Neuronal stem cell (in vitro differentiated cells): ENCODE results near the gene TIGAR.

Experiments used
- DNase-seq: peaks from one replicate; pipeline ENCODE4 v3.0.0-alpha.2; 2013; ENCODE audit warnings: low spot score
- H2AFZ ChIP-seq: one replicate; pipeline ENCODE4 v1.6.1; 2013; ENCODE audit warnings: mild to moderate bottlenecking, low read length, inconsistent platforms
- H2AK5ac ChIP-seq: 2 replicates; pipeline ENCODE4 v1.6.1; 2013; ENCODE audit warnings: low read depth, mild to moderate bottlenecking, inconsistent platforms, low read length, moderate library complexity, mixed read lengths
- H2BK120ac ChIP-seq: 2 replicates; pipeline ENCODE4 v1.6.1; 2013; ENCODE audit warnings: low read depth, mild to moderate bottlenecking, inconsistent platforms, low read length, moderate library complexity, mixed read lengths
- H2BK12ac ChIP-seq: one replicate; pipeline ENCODE4 v1.6.1; 2013; ENCODE audit warnings: low read length, inconsistent platforms
- H2BK15ac ChIP-seq: 2 replicates; pipeline ENCODE4 v1.6.1; 2013; ENCODE audit warnings: mild to moderate bottlenecking, low read length, inconsistent platforms, mixed read lengths
- H2BK5ac ChIP-seq: one replicate; pipeline ENCODE4 v1.6.1; 2013; ENCODE audit warnings: inconsistent platforms, mild to moderate bottlenecking, low read length, moderate library complexity
- H3K14ac ChIP-seq: one replicate; pipeline ENCODE4 v1.6.1; 2013; ENCODE audit warnings: low read length, inconsistent platforms
- H3K18ac ChIP-seq: 2 replicates; pipeline ENCODE4 v1.6.1; 2013; ENCODE audit warnings: low read length, inconsistent platforms
- H3K23ac ChIP-seq: 2 replicates; pipeline ENCODE4 v1.6.1; 2013; ENCODE audit warnings: low read depth, mild to moderate bottlenecking, mixed read lengths, low read length, inconsistent platforms; ENCODE audit not compliant: poor library complexity
- H3K27ac ChIP-seq: replicated peaks from 3 replicates; pipeline ENCODE4 v1.5.1; 2013; ENCODE audit warnings: low read length, inconsistent platforms
- H3K27me3 ChIP-seq, 3 experiments: 2 replicates each; pipeline ENCODE4 v1.6.1; 2013; ENCODE audit warnings: low read length in 3 of 3, mild to moderate bottlenecking in 2 of 3, inconsistent platforms in 1 of 3, low read depth in 1 of 3, mixed read lengths in 1 of 3, moderate library complexity in 1 of 3; ENCODE audit not compliant: control insufficient read depth in 3 of 3, insufficient read depth in 3 of 3
- H3K36me3 ChIP-seq, 2 donors: replicated peaks in 1 of 2; 2 replicates each; pipeline ENCODE4 v1.6.1; 2013; ENCODE audit warnings: low read length in 2 of 2; ENCODE audit not compliant: control insufficient read depth in 2 of 2, insufficient read depth in 2 of 2
- H3K4ac ChIP-seq: 2 replicates; pipeline ENCODE4 v1.6.1; 2013; ENCODE audit warnings: inconsistent platforms, mild to moderate bottlenecking, low read length, moderate library complexity
- H3K4me1 ChIP-seq, 2 donors: 1 replicate in 1 of 2; 2 replicates in 1 of 2; pipeline ENCODE4 v1.6.1; 2013; ENCODE audit warnings: low read length in 2 of 2, low read depth in 1 of 2; ENCODE audit not compliant: control insufficient read depth in 2 of 2, insufficient read depth in 1 of 2
- H3K4me2 ChIP-seq: one replicate; pipeline ENCODE4 v1.6.1; 2013; ENCODE audit warnings: mild to moderate bottlenecking, low read length, inconsistent platforms; ENCODE audit not compliant: insufficient read depth, poor library complexity, severe bottlenecking
- H3K4me3 ChIP-seq, 2 donors: 2 replicates each; pipeline ENCODE4 v1.5.1; 2013; ENCODE audit warnings: low read length in 2 of 2, mild to moderate bottlenecking in 2 of 2, inconsistent platforms in 1 of 2, moderate library complexity in 1 of 2
- H3K79me1 ChIP-seq: one replicate; pipeline ENCODE4 v1.6.1; 2013; ENCODE audit warnings: low read depth, mild to moderate bottlenecking, inconsistent platforms, low read length, moderate library complexity
- H3K9ac ChIP-seq: one replicate; pipeline ENCODE4 v1.6.1; 2013; ENCODE audit warnings: mild to moderate bottlenecking, low read depth, low read length, inconsistent platforms; ENCODE audit not compliant: poor library complexity
- H3K9me3 ChIP-seq, 2 donors: replicated peaks in 1 of 2; 2 replicates each; pipeline versions ENCODE3 to v1.6.1; 2013; ENCODE audit warnings: low read length in 2 of 2, mild to moderate bottlenecking in 2 of 2, inconsistent platforms in 1 of 2, low read depth in 1 of 2, mixed read lengths in 1 of 2, moderate library complexity in 1 of 2; ENCODE audit not compliant: control insufficient read depth in 2 of 2, insufficient read depth in 1 of 2
- H4K8ac ChIP-seq: one replicate; pipeline ENCODE4 v1.6.1; 2013; ENCODE audit warnings: low read depth, mild to moderate bottlenecking, inconsistent platforms, low read length, moderate library complexity
- H4K91ac ChIP-seq: one replicate; pipeline ENCODE4 v1.6.1; 2013; ENCODE audit warnings: low read length, low read depth, mild to moderate bottlenecking, inconsistent platforms; ENCODE audit not compliant: poor library complexity
- WGBS, 2 donors: extraction: QIAGEN DNeasy Blood & Tissue Kit; methylation state at CpG; one replicate each; pipeline ENCODE4 v1.1.7; 2013; ENCODE audit warnings: missing lambda C conversion rate in 2 of 2, mixed read lengths in 1 of 2; ENCODE audit not compliant: insufficient read length in 2 of 2, insufficient replicate concordance in 1 of 2; ENCODE audit errors: extremely low coverage in 2 of 2; 5-methylcytosine and 5-hydroxymethylcytosine counted together

Gene TIGAR

DNA sequence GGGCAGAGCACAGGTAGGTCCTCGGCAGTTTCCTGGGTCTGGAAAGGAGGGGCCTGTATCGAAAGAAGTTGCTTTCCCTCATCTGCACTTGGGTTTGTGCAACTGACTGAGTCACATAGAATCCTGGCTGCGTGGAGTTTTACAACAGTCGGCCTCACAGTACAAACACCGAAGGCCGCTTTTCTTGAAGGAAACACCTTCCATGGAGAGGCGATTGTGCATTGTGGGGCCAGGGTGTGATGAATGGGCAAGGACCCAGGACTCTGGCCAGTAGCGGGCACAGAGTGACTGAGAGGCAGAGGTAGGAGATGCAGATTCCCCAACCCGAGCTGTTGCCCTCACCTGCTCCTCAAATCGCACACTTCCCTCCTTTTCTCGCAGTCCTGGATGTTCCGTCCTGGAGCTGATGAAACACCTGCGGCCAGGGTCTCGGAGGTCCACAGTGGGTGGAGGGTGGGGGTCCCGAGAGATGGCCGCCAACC is 39.8 kb upstream of the TIGAR start:
- Histone ChIP-seq H3K9me3 (no peaks in the 10 kb centered on the region), H2AFZ (no peak overlapping the region), H2BK120ac (no peak overlapping the region), H3K4me3 (no peak overlapping the region), H2BK15ac (no peak overlapping the region), H4K8ac (no peak overlapping the region), H3K79me1 (peaks cover 19% of the 10 kb centered on the region), H4K91ac (no peak overlapping the region), H2BK12ac (no peak overlapping the region), H3K14ac (no peak overlapping the region), H2AK5ac (no peak overlapping the region), H3K9ac (no peak overlapping the region), H3K4me1 (peaks cover 40 to 46% of the 10 kb centered on the region in 2 donors), H3K23ac (no peak overlapping the region), H3K36me3 (peaks cover 67 to 99% of the 10 kb centered on the region in 2 donors), H3K27me3 (no peaks in the 10 kb centered on the region), H3K4me2 (no peak overlapping the region), H3K27ac (no peak overlapping the region), H3K4ac (no peak overlapping the region), H3K18ac (no peak overlapping the region), H2BK5ac (no peak overlapping the region)
- DNase-seq = no peak
- WGBS, 2 donors = no CpG with 5 or more reads among the region's 16 CpGs

GRCh38 chr12:4282103-4282891 is 38.7 kb upstream of the TIGAR start:
- WGBS, 2 donors = no CpG with 5 or more reads among the region's 16 CpGs
- peaks cover 75 to 100% of the 10 kb centered on the region in 2 donors for H3K36me3 ChIP-seq
- H2BK12ac ChIP-seq = no peak overlapping the region
- H3K9ac ChIP-seq = no peak overlapping the region
- no peak overlapping the region for H3K14ac ChIP-seq
- no peak for DNase-seq
- no peak overlapping the region for H2AK5ac ChIP-seq
- H3K4me2 ChIP-seq = no peak overlapping the region
- H4K8ac ChIP-seq = no peak overlapping the region
- no peak overlapping the region for H3K23ac ChIP-seq
- no peaks in the 10 kb centered on the region for H3K9me3 ChIP-seq
- no peak overlapping the region for H2BK5ac ChIP-seq
- H3K4me3 ChIP-seq = no peak overlapping the region
- no peak overlapping the region for H3K27ac ChIP-seq
- peaks cover 46% of the 10 kb centered on the region in 2 donors for H3K4me1 ChIP-seq
- H2BK120ac ChIP-seq = no peak overlapping the region
- H3K4ac ChIP-seq = no peak overlapping the region
- H3K27me3 ChIP-seq = no peaks in the 10 kb centered on the region
- H2BK15ac ChIP-seq = no peak overlapping the region
- H2AFZ ChIP-seq = no peak overlapping the region
- H4K91ac ChIP-seq = no peak overlapping the region
- H3K79me1 ChIP-seq = peaks cover 19% of the 10 kb centered on the region
- no peak overlapping the region for H3K18ac ChIP-seq

DNA sequence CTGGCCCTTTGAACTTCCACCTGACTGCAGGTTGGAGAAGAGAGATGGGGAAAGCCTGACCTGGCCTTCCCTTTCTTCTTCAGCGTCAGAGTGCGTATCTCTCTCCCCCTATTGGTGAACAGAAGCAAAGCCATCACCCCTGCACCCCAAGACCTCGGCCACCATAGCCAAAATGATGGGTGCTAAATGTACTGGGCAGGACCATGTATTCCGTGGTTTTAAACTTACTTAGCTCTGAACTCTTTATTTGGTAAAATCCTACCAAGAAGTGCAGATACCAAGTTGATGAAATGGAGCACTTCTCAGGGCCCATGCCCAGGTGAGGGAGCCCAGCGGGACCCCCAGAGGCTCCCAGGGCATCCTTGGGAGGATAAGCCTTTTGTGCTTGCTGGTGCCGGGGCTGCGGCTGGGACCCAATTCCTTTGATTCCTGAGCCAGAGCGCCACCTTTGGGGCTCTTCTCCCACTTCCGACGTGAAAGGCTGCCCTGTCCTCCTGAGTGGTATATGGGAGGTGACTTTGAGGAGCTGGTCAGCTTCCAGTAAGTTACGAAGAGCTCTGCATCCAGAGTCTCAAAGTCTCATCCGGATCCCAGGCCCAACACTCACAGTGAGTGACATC is 38.0 kb upstream of the TIGAR start:
- H3K9me3 ChIP-seq = no peaks in the 10 kb centered on the region
- H3K4me1 ChIP-seq = peaks cover 46 to 47% of the 10 kb centered on the region in 2 donors
- no peak overlapping the region for H3K14ac ChIP-seq
- no peak overlapping the region for H4K8ac ChIP-seq
- no peak overlapping the region for H4K91ac ChIP-seq
- no peak for DNase-seq
- no peak overlapping the region for H3K27ac ChIP-seq
- H3K36me3 ChIP-seq = peaks cover 73 to 100% of the 10 kb centered on the region in 2 donors
- no peak overlapping the region for H3K4ac ChIP-seq
- H2AFZ ChIP-seq = no peak overlapping the region
- no peak overlapping the region for H2BK15ac ChIP-seq
- H2BK120ac ChIP-seq = no peak overlapping the region
- H2AK5ac ChIP-seq = no peak overlapping the region
- H3K27me3 ChIP-seq = no peaks in the 10 kb centered on the region
- H2BK12ac ChIP-seq = no peak overlapping the region
- WGBS, 2 donors = no CpG with 5 or more reads among the region's 12 CpGs
- peaks cover 17% of the 10 kb centered on the region for H3K79me1 ChIP-seq
- H3K4me3 ChIP-seq = no peak overlapping the region
- no peak overlapping the region for H3K9ac ChIP-seq
- no peak overlapping the region for H2BK5ac ChIP-seq
- no peak overlapping the region for H3K23ac ChIP-seq
- no peak overlapping the region for H3K4me2 ChIP-seq
- H3K18ac ChIP-seq = no peak overlapping the region

- Histone ChIP-seq H3K9me3 (no peaks in the 10 kb centered on the region), H3K14ac (no peak overlapping the region), H3K4ac (no peak overlapping the region), H3K9ac (no peak overlapping the region), H2BK120ac (no peak overlapping the region), H4K8ac (no peak overlapping the region), H3K23ac (no peak overlapping the region), H2AK5ac (no peak overlapping the region), H2BK15ac (no peak overlapping the region), H3K27ac (no peak overlapping the region), H3K4me1 (peaks cover 46 to 48% of the 10 kb centered on the region in 2 donors), H3K79me1 (peaks cover 14% of the 10 kb centered on the region), H3K36me3 (peaks cover 76 to 100% of the 10 kb centered on the region in 2 donors), H3K4me3 (no peak overlapping the region), H3K4me2 (no peak overlapping the region), H2AFZ (no peak overlapping the region), H3K18ac (no peak overlapping the region), H3K27me3 (no peaks in the 10 kb centered on the region), H2BK12ac (no peak overlapping the region), H2BK5ac (no peak overlapping the region), H4K91ac (no peak overlapping the region)
- WGBS, 2 donors = no CpG with 5 or more reads among the region's 12 CpGs
- DNase-seq = no peak
These were observed 37.3 kb upstream of the TIGAR start for GRCh38 chr12:4283512-4284255.
